Measurements from ENCODE around the gene SERTAD3.
"Not testable (repeated sequence)": the region's sequence is repeated elsewhere in the genome, so short reads cannot be mapped to it uniquely, and the experiment has no call there.

Gene SERTAD3

GRCh38 chr19:40464059-40465024, 20.2 kb upstream of the SERTAD3 start:
- Mint-ChIP-seq H3K27me3 (peaks cover 24% of the 10 kb centered on the region), H3K4me3 (peak overlapping the region; percentile 80), H3K27ac (peak overlapping the region; percentile 82), H3K4me1 (peaks cover 49% of the 10 kb centered on the region), H3K9me3 (no peaks in the 10 kb centered on the region), H3K36me3 (no peaks in the 10 kb centered on the region)
- ATAC-seq = no peak

- peaks cover 23% of the 10 kb centered on the region for H3K27me3 Mint-ChIP-seq
- not testable (repeated sequence) for H3K9me3 Mint-ChIP-seq, ATAC-seq
Observed at GRCh38 chr19:40463587-40464037, 19.5 kb upstream of the SERTAD3 start.

DNA sequence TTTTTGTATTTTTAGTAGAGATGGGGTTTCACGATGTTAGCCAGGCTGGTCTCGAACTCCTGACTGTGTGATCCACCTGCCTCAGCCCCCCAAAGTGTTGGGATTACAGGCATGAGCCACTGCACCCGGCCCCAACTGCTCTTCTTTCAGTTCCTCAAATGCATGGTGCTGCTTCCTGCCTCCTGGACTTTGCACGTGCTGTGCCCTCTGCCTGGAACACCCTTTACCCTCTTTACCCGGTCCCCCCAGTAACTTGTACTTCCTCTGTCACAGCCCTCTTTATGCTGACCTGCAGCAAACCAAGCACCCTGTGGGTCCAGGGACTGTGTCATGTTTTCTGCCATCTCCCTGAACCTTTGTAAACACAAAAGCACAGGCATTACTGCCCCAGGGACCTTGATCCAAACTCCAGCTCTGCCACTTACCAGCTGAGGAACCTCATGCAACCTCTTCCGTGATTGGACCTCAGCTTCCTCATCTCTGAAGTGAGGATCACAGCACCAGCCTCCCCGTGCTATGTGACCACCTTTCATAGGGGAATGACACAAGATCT, 17.6 kb upstream of the SERTAD3 start:
- peaks cover 48% of the 10 kb centered on the region for H3K4me1 Mint-ChIP-seq
- no peaks in the 10 kb centered on the region for H3K36me3 Mint-ChIP-seq
- H3K9me3 Mint-ChIP-seq = no peaks in the 10 kb centered on the region
- H3K27me3 Mint-ChIP-seq = peaks cover 9% of the 10 kb centered on the region
- no peak overlapping the region for H3K4me3 Mint-ChIP-seq
- no peak for ATAC-seq
- H3K27ac Mint-ChIP-seq = peak overlapping the region; percentile 62

More at GRCh38 chr19:40463587-40464037, 19.5 kb upstream of the SERTAD3 start:
- H3K4me3 Mint-ChIP-seq, H3K36me3 Mint-ChIP-seq, H3K27ac Mint-ChIP-seq: not testable (repeated sequence)
- peaks cover 49% of the 10 kb centered on the region for H3K4me1 Mint-ChIP-seq

GRCh38 chr19:40460185-40460584, 16.1 kb upstream of the SERTAD3 start:
- ATAC-seq = no peak
- Mint-ChIP-seq H3K9me3 (no peaks in the 10 kb centered on the region), H3K36me3 (no peaks in the 10 kb centered on the region), H3K27ac (no peak overlapping the region), H3K4me3 (no peak overlapping the region), H3K4me1 (peaks cover 32% of the 10 kb centered on the region), H3K27me3 (no peaks in the 10 kb centered on the region)

DNA sequence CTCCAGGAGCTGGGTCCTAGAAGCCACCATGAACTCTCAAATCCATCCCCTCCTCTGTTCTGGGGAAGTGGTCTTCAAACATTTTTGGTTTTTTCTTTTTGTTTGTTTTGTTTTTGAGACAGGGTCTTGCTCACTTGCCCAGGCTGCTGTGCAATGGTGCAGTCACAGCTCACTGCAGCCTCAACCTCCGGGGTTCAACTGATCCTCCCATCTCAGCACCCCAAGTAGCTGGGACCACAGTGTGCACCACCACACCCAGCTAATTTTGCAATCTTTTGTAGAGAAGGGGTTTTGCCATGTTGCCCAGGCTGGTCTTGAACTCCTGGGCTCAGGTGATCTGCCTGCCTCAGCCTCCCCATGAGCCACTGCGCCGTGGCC, 14.5 kb upstream of the SERTAD3 start:
- Mint-ChIP-seq H3K9me3 (no peaks in the 10 kb centered on the region), H3K27ac (no peak overlapping the region), H3K4me1 (peaks cover 20% of the 10 kb centered on the region), H3K27me3 (no peaks in the 10 kb centered on the region), H3K4me3 (no peak overlapping the region), H3K36me3 (no peaks in the 10 kb centered on the region)
- ATAC-seq = no peak

GRCh38 chr19:40457953-40458596, 13.9 kb upstream of the SERTAD3 start:
- no peak for ATAC-seq
- H3K4me1 Mint-ChIP-seq = peaks cover 15% of the 10 kb centered on the region
- H3K4me3 Mint-ChIP-seq = no peak overlapping the region
- H3K36me3 Mint-ChIP-seq = no peaks in the 10 kb centered on the region
- H3K27ac Mint-ChIP-seq = no peak overlapping the region
- no peaks in the 10 kb centered on the region for H3K9me3 Mint-ChIP-seq
- no peaks in the 10 kb centered on the region for H3K27me3 Mint-ChIP-seq

DNA sequence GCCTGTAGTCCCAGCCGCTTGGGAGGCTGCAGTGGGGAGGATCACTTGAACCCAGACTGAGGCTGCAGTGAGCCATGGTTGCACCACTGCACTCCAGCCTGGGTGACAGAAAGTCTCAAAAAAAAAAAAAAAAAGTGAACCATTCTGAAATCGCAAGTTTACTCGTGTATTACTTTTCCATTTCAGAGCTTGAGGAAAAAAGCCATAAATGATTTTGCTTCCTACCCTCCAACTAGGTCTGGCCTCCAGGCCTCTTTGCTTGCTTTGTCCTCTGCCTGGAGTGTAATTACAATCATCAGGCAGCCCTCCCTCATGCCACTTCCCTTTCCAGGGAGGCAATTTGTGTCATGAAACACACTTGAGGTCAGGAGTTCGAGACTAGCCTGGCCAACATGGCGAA, 12.9 kb upstream of the SERTAD3 start:
- peaks cover 13% of the 10 kb centered on the region for H3K4me1 Mint-ChIP-seq
- H3K9me3 Mint-ChIP-seq = no peaks in the 10 kb centered on the region
- H3K4me3 Mint-ChIP-seq = no peak overlapping the region
- no peak for ATAC-seq
- no peaks in the 10 kb centered on the region for H3K27me3 Mint-ChIP-seq
- no peak overlapping the region for H3K27ac Mint-ChIP-seq
- no peaks in the 10 kb centered on the region for H3K36me3 Mint-ChIP-seq

DNA sequence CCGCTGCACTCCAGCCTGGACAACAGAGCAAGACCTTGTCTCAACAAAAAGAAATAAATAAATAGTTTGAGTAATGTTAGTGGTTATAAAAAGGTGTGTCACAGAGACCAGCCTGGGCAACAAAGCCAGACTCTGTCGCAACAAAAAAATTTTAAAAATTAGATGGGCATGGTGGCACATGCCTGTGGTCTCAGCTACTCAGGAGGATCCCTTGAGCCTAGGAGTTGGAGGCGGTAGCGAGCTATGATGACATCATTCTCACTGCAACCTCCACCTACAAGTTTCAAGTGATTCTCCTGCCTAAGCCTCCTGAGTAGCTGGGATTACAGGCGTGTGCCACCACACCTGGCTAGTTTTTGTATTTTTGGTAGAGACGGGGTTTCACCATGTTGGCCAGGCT, 9.8 kb upstream of the SERTAD3 start:
- H3K9me3 Mint-ChIP-seq, H3K4me3 Mint-ChIP-seq, H3K27me3 Mint-ChIP-seq, ATAC-seq, H3K36me3 Mint-ChIP-seq, H3K27ac Mint-ChIP-seq, H3K4me1 Mint-ChIP-seq: not testable (repeated sequence)

DNA sequence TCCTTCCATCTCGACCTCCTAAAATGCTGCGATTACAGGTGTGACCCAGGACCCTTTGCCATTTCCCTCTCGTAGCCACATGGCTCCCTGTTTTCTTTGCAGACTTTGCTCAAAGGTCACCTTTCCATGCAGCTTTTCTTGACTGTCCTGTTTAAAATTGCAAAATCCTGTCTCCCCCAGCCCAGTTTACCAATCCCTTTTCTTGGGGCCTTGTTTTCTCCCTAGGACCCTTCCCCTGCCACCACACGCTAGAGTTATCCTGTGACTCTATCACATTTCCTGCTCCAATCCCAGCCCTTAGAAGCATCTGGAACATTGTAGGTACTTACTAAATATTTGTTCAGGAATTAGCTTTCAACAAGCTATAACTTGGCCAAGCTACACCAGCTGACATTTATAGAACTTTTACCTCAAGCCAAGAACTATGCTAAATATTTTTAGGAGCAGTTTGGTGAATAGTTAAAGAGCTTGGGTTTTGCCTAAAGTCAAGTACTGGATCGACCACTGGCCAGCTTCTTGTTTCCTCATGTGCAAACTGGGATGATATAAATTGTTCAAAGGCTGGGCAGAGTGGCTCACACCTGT, 9.1 kb upstream of the SERTAD3 start:
- no peaks in the 10 kb centered on the region for H3K4me1 Mint-ChIP-seq
- no peak overlapping the region for H3K4me3 Mint-ChIP-seq
- no peaks in the 10 kb centered on the region for H3K27me3 Mint-ChIP-seq
- H3K9me3 Mint-ChIP-seq = no peaks in the 10 kb centered on the region
- H3K36me3 Mint-ChIP-seq = peaks cover 6% of the 10 kb centered on the region
- no peak for ATAC-seq
- H3K27ac Mint-ChIP-seq = no peak overlapping the region

- Mint-ChIP-seq H3K27me3 (no peaks in the 10 kb centered on the region), H3K27ac (no peak overlapping the region), H3K4me3 (no peak overlapping the region), H3K4me1 (no peaks in the 10 kb centered on the region), H3K9me3 (no peaks in the 10 kb centered on the region), H3K36me3 (peaks cover 6% of the 10 kb centered on the region)
- ATAC-seq = no peak
Observed at GRCh38 chr19:40452016-40452415, 7.9 kb upstream of the SERTAD3 start.

GRCh38 chr19:40450664-40451063, 6.5 kb upstream of the SERTAD3 start:
- Mint-ChIP-seq H3K4me1 (no peaks in the 10 kb centered on the region), H3K36me3 (peaks cover 6% of the 10 kb centered on the region), H3K27ac (no peak overlapping the region), H3K4me3 (no peak overlapping the region), H3K27me3 (no peaks in the 10 kb centered on the region), H3K9me3 (no peaks in the 10 kb centered on the region)
- ATAC-seq = no peak

DNA sequence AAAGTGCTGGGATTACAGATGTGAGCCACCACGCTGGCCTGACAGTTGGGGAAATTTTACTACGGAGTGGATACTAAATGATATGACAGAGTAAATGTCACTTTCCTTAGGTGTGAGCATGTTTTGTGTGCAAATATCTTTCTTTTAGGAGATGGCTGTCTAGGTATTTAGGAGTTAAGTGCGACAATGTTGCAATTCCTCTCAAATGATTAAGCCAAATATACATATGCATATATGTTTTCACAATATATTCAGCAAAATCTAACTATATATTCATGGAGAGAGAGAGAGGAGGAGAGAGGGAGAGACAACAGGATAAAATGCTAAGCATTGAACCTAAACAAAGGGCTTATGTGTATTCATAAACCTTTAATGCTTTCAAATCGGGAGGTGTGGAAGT, 5.4 kb upstream of the SERTAD3 start:
- H3K27me3 Mint-ChIP-seq = no peaks in the 10 kb centered on the region
- no peaks in the 10 kb centered on the region for H3K9me3 Mint-ChIP-seq
- H3K4me3 Mint-ChIP-seq = no peak overlapping the region
- peaks cover 6% of the 10 kb centered on the region for H3K4me1 Mint-ChIP-seq
- H3K27ac Mint-ChIP-seq = no peak overlapping the region
- peaks cover 6% of the 10 kb centered on the region for H3K36me3 Mint-ChIP-seq
- ATAC-seq = no peak

DNA sequence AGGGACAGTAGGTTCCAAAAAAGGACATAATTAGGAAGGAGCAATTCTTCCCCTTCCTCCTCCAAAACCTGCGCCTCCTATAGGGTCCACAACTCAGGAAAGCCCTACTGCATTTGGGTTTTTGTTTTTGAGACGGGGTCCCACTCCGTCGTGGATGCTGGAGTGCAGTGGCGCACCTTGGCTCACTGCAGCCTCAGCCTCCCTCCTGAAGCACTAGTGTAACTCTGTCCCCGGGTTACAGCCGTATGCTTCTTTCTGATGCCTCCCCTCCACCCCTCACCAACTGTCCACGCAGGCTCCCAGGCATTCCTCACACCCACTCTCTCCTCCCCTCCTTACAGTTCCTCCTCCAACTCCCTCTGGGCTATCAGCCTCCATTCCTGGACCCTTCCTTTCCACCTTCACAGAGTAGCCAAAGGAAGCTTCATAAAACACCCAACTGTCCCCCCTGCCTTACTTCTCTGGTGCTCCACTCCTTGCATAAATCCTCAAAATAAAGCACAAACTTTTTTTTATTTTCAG, 2.2 kb upstream of the SERTAD3 start:
- H3K36me3 Mint-ChIP-seq = peaks cover 17% of the 10 kb centered on the region
- no peak overlapping the region for H3K4me3 Mint-ChIP-seq
- no peaks in the 10 kb centered on the region for H3K27me3 Mint-ChIP-seq
- ATAC-seq = no peak
- H3K4me1 Mint-ChIP-seq = peaks cover 20% of the 10 kb centered on the region
- H3K9me3 Mint-ChIP-seq = no peaks in the 10 kb centered on the region
- no peak overlapping the region for H3K27ac Mint-ChIP-seq

DNA sequence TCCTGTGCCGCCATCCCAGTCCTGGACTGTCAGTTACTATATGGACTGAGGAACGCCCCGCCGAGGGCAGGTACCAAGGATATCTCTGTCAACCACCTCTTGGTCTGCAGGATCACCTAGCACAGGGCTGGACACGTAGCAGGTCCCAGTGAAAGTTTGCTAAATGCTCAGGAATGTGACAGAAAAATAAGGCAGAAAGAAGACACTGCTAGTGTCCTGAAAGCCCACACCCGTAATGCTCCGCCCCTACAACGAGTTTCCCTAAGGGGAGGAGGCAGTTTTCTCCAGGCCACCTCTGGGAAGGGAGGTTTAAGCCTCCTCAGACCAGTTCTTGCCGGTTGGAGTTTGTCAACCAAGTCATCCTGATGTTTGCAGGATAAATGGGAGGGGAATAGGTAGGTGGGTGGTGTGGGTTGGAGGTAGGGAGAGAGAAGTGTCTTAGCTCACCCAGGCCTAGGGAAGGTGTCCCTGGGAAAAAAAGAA, 1.7 kb upstream of the SERTAD3 start:
- H3K4me3 Mint-ChIP-seq = peak overlapping the region; percentile 58

DNA sequence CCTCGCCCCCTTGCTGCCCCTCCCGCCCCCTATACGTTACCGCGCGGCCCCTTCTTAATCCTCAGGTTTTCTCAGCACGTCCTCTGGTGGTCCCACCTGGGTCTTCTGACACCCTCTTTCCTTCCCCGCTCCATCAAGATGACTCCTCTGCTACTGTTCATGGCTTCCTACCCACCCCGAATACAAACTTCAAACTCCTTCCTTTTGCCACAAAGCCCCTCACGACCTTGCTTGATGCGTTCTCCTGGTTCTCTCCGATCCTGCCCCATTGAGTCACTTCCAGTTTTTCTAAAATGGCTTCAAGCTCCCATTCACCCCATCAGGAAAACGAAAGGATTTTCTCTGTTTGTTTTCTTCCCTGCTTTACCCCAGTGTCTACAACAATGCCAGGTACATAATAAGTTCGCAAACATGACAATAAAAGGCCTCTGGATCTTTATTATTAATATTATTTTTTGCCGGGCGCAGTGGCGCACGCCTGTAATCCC, 734 bp upstream of the SERTAD3 start:
- H3K36me3 Mint-ChIP-seq = peaks cover 17% of the 10 kb centered on the region
- H3K27me3 Mint-ChIP-seq = no peaks in the 10 kb centered on the region
- H3K27ac Mint-ChIP-seq = peak overlapping the region; percentile 97
- H3K4me1 Mint-ChIP-seq = peaks cover 20% of the 10 kb centered on the region
- no peak for ATAC-seq
- H3K4me3 Mint-ChIP-seq = peak overlapping the region; percentile 97
- no peaks in the 10 kb centered on the region for H3K9me3 Mint-ChIP-seq

More for the DNA sequence above, 1.7 kb upstream of the SERTAD3 start:
- Mint-ChIP-seq H3K27ac (no peak overlapping the region), H3K36me3 (peaks cover 17% of the 10 kb centered on the region), H3K27me3 (no peaks in the 10 kb centered on the region), H3K9me3 (no peaks in the 10 kb centered on the region), H3K4me1 (peaks cover 20% of the 10 kb centered on the region)
- ATAC-seq = no peak

All from stimulated activated memory B cell treated with anti-CD40 and anti-IgM and Interleukin-4, amounts not matched to agents 10 μg/mL and 1 μg/mL and 100 μg/mL, for 72 hours (primary cell).